Left lung (tissue), 10 donors: ENCODE measurements around the gene PTCD1. TPM values are rescaled to one million over a fixed set of nuclear protein-coding genes. Genes with fewer than 3 reads are reported as not detected.
"Not testable (repeated sequence)": the region's sequence is repeated elsewhere in the genome, so short reads cannot be mapped to it uniquely, and the experiment has no call there.

Source experiments
- ATAC-seq: fragments of 200-7000 bp; cut with Tn5 transposase; one replicate; pipeline ENCODE4 v1.9.1; 2020; ENCODE audit warnings: moderate library complexity
- DNase-seq, 4 donors: peaks; one replicate each; pipeline ENCODE4 v3.0.0-alpha.2; 2013 to 2020
- H3K27ac ChIP-seq, 2 donors: fragments of 200-600 bp; sonication (generic) in 1 of 2; one replicate each; pipeline versions ENCODE4 v1.5.0 to v1.8.0; 2020 to 2021
- H3K27me3 ChIP-seq, 2 donors: fragments of 200-600 bp; sonication (generic) in 1 of 2; one replicate each; pipeline versions ENCODE4 v1.5.0 to v1.8.0; 2020 to 2021
- H3K36me3 ChIP-seq, 2 donors: fragments of 200-600 bp; sonication (generic) in 1 of 2; one replicate each; pipeline versions ENCODE4 v1.5.0 to v1.8.0; 2020 to 2021
- H3K4me1 ChIP-seq, 2 donors: fragments of 200-600 bp; one replicate each; pipeline ENCODE4 v1.8.0; 2021
- H3K4me3 ChIP-seq, 2 donors: fragments of 200-600 bp; sonication (generic) in 1 of 2; one replicate each; pipeline versions ENCODE4 v1.5.0 to v1.8.0; 2020 to 2021; ENCODE audit warnings: mild to moderate bottlenecking in 1 of 2
- H3K9me3 ChIP-seq, 2 donors: fragments of 200-600 bp; sonication (generic) in 1 of 2; one replicate each; pipeline versions ENCODE4 v1.5.0 to v1.8.0; 2020 to 2021
- intact Hi-C, 2 donors: fragments of 100-400 bp; cut with DNase I; formaldehyde crosslinking; loops; one replicate each; pipeline versions ENCODE4 v1.11.2 to v1.14.2; 2022
- polyA plus RNA-seq, 6 donors: library from polyadenylated mRNA; unstranded; fragments of 120-200 nt; gene quantifications; one replicate each; pipeline ENCODE4 v1.2.1, GENCODE V29; 2013; ENCODE audit not compliant: insufficient read length in 6 of 6
- total RNA-seq, 2 donors: library from RNA; stranded (reverse); fragmentation: NEBNext Ultra II Directional; extraction: Animal tissue kit (Norgen Biotek cat#: 25700); gene quantifications; one replicate each; pipeline ENCODE4 v1.2.1, GENCODE V29; 2021
- TF ChIP-seq, protein P1 (sequence below), 2 donors: fragments of 200-600 bp; sonication (generic) in 1 of 2; IDR thresholded peaks; one replicate each; pipeline versions ENCODE4 v1.5.0 to v1.8.0; 2021; ENCODE audit warnings: antibody characterized with exemption in 2 of 2
- donor health status: DM: no; HTN: yes; CAD: no.
- donor health status: DM: no; HTN: no; CAD: no.

PTCD1 gene
- total and polyA plus RNA-seq, 8 donors = 3.5 to 8.2 (median 7.0) TPM

DNA sequence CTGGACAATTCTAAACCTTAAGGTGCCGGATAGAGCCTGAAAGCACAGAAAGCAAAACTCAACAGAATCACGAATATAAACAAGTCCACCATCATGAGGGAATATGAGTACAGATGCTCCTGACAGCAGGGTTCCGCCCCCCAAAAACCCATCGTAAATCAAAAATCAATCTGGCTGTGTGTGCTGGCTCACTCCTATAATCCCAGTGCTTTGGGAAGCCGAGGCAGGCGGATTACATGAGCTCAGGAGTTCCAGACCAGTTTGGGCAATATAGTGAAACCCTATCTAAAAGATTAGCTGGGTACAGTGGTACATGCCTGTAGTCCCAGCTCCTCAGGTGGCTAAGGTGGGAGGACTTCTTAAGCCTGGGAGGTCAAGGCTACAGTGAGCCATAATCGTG, 17.6 kb downstream of the PTCD1 start:
- Histone ChIP-seq H3K4me1 (no peaks in the 10 kb centered on the region), H3K36me3 (peaks cover 0 to 95% of the 10 kb centered on the region in 2 donors), H3K27me3 (no peaks in the 10 kb centered on the region), H3K27ac (no peak overlapping the region), H3K4me3 (no peak overlapping the region), H3K9me3 (no peaks in the 10 kb centered on the region)
- intact Hi-C loops = no loop called here
- no peak for DNase-seq
- TF ChIP-seq, protein P1, sequence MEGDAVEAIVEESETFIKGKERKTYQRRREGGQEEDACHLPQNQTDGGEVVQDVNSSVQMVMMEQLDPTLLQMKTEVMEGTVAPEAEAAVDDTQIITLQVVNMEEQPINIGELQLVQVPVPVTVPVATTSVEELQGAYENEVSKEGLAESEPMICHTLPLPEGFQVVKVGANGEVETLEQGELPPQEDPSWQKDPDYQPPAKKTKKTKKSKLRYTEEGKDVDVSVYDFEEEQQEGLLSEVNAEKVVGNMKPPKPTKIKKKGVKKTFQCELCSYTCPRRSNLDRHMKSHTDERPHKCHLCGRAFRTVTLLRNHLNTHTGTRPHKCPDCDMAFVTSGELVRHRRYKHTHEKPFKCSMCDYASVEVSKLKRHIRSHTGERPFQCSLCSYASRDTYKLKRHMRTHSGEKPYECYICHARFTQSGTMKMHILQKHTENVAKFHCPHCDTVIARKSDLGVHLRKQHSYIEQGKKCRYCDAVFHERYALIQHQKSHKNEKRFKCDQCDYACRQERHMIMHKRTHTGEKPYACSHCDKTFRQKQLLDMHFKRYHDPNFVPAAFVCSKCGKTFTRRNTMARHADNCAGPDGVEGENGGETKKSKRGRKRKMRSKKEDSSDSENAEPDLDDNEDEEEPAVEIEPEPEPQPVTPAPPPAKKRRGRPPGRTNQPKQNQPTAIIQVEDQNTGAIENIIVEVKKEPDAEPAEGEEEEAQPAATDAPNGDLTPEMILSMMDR (IDR thresholded peaks at IDR 0.05) = no peak
- ATAC-seq = no peak

DNA sequence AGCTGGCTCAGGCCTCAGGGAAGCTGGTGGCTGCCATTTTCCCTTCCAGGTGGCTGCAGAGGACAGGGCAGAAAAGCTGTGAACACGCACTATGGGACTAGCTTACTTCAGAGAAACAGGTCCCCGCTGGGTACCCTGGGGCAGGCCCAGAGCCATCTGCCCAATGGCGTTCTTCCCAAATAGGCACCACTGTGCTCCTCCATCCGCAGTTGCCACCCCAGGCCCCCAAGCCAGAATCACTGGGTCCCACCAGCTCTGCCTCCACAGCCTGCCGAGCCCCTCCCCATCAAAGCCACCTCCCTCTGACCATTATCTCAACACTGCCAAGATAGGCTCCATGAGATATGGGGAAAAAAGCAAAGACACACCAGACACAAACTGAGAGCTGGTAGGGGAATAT, 18.4 kb downstream of the PTCD1 start:
- Histone ChIP-seq H3K4me1 (no peaks in the 10 kb centered on the region), H3K9me3 (no peaks in the 10 kb centered on the region), H3K27me3 (no peaks in the 10 kb centered on the region), H3K36me3 (peaks cover 0 to 96% of the 10 kb centered on the region in 2 donors), H3K27ac (no peak overlapping the region), H3K4me3 (no peak overlapping the region)
- TF ChIP-seq, protein P1 (IDR thresholded peaks at IDR 0.05) = no peak
- ATAC-seq (no peak), DNase-seq (peak in 1 of 4 donors; percentile 21)
- intact Hi-C loops = no loop called here

DNA sequence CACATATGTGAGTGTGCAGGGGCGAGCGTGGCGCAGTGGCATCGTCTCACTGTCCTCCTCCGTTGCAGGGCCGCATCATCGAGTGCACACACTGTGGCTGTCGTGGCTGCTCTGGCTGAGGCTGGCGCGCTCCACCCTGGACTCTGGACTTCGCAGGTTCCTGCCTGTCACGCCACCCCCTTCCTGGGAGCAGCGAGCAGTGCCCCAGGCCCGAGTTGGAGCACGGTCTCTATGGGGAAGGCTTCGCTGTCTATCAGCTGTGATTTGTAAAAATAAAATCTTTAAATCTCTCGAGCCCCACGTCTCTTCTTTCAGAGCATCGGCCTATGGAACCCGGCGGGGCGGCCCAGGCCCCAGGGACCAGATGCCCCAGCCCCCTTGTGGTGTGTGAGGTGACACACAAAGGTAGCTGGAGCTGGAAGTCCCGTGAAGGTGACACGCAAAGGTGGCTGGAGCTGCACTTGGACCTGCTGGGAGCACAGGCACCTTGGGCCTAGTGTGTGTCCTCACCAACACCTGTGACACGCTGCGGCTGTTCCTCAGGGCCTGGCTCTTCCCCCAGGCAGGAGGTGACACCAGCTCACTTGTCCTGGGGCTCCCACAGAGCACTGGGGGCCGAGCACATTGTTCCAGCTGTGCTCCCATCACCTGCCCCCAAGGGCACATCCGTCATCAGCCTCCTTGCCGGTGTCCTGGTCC, 19.1 kb downstream of the PTCD1 start:
- TF ChIP-seq, protein P1 (IDR thresholded peaks at IDR 0.05) = no peak
- H3K27me3 ChIP-seq = no peaks in the 10 kb centered on the region
- H3K36me3 ChIP-seq = peaks cover 0 to 96% of the 10 kb centered on the region in 2 donors
- intact Hi-C loops = no loop called here
- no peak overlapping the region for H3K4me3 ChIP-seq
- H3K27ac ChIP-seq = no peak overlapping the region
- H3K4me1 ChIP-seq = no peaks in the 10 kb centered on the region
- DNase-seq = peak in 1 of 4 donors; percentile 58
- no peak for ATAC-seq
- H3K9me3 ChIP-seq = no peaks in the 10 kb centered on the region

DNA sequence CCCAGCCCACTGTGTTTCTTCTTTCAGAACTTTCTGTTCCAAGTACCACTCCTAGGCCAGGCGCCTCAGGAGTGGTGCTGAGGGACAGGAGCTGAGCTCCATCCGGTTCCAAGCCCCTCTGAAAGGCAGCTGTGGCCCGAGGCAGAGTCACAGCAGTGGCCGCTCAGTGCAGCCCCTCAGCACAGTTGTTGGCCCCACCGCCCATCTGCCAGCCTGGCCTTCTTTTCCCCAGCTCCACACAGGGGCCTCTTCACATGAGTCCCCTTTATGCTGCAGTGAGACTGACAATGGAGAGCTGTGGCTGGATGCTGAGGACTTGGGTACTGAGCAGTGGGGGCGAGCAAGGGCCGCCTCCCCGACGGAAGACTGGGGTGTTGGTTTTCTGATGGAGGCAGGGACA, 20.3 kb downstream of the PTCD1 start:
- Histone ChIP-seq H3K27ac (no peak overlapping the region), H3K4me1 (no peaks in the 10 kb centered on the region), H3K36me3 (peaks cover 0 to 96% of the 10 kb centered on the region in 2 donors), H3K9me3 (no peaks in the 10 kb centered on the region), H3K4me3 (no peak overlapping the region), H3K27me3 (no peaks in the 10 kb centered on the region)
- intact Hi-C loops = no loop called here
- ATAC-seq (no peak), DNase-seq (peak in 1 of 4 donors; percentile 61)
- TF ChIP-seq, protein P1 (IDR thresholded peaks at IDR 0.05) = no peak

DNA sequence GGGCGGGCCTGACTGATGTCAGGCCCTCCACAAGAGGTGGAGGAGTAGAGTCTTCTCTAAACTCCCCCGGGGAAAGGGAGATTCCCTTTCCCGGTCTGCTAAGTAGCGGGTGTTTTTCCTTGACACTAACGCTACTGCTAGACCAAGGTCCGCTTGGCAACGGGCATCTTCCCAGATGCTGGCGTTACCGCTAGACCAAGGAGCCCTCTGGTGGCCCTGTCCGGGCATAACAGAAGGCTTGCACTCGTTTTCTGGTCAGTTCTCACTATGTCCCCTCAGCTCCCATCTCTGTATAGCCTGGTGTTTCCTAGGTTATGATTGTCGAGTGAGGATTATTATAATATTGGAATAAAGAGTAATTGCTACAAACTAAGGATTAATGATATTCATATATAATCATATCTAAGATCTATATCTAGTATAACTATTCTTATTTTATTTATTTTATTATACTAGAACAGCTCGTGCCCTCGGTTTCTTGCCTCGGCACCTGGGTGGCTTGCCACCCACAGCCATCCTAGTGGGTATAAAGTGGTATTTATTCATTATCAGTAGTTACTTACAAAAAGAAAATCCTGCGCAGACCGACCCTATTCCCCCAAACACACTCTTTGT, 23.0 kb downstream of the PTCD1 start:
- H3K27ac ChIP-seq, H3K27me3 ChIP-seq, H3K9me3 ChIP-seq, intact Hi-C loops, H3K4me3 ChIP-seq, ATAC-seq, H3K4me1 ChIP-seq: not testable (repeated sequence)
- TF ChIP-seq, protein P1 (IDR thresholded peaks at IDR 0.05) = peak; percentile 47 to 61
- peak in 1 of 4 donors; percentile 77 for DNase-seq
- H3K36me3 ChIP-seq = peaks cover 0 to 100% of the 10 kb centered on the region in 2 donors
